ENCODE measurements around the gene CLMN. TPM values are rescaled to one million over a fixed set of nuclear protein-coding genes. Genes with fewer than 3 reads are reported as not detected.

The CLMN gene
- total and polyA plus RNA-seq, 2 donors (not counting 3 experiments of a cell fraction or from before 2014, with no cell fraction given) = 0.72 to 9.6 TPM

DNA sequence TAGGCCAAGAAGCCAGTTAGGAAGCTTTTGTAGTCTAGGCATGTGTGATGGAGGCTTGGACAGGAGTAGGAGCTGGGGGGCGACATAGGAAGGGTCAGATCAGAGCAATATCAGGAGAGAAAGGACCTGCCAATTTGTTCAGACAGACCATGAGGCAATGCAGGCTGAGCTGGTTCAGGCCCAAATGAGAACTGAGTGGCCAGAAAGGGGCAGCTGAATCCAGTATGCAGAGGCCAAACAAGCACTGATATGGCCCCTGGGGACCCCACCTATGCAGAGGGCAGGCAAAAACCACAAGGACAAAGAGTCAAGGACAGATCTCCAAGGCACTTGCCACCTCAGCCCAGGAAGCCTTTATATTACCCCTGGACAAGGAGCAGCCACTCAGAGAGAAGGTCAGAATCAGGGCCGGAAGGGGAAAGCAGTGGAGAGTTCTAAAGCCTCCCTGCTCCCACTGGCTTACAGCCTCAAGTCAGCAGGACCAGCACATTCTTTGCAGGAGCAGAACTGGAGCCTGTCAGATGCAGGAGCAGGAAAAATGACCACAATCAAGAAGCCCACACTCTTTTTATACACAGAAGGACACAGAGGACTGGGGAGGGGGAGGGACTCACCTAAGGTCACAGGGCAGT, 37.2 kb downstream of the CLMN start:
- Histone ChIP-seq H3K9me1 (replicated peaks; ENCODE audit: control insufficient read depth, extremely low read depth, insufficient read depth, low read length) (no peaks in the 10 kb centered on the region), H3K79me2 (ENCODE audit: control insufficient read depth, insufficient read depth, low read length) (no peaks in the 10 kb centered on the region), H3K4me1 (ENCODE audit: control insufficient read depth, extremely low read depth, insufficient read depth, low read length) (no peaks in the 10 kb centered on the region), H3K27me3 (ENCODE audit: control insufficient read depth in 2 of 2, insufficient read depth in 2 of 2, low read length in 2 of 2) (no peaks in the 10 kb centered on the region), H4K20me1 (replicated peaks; ENCODE audit: control insufficient read depth, extremely low read depth, insufficient read depth, low read length) (no peaks in the 10 kb centered on the region), H3K4me2 (ENCODE audit: insufficient read depth, low read length) (no peak overlapping the region), H3K27ac (ENCODE audit: insufficient read depth, low read depth, low read length) (no peak overlapping the region), H2AFZ (ENCODE audit: low read depth, low read length) (no peak overlapping the region), H3K36me3 (ENCODE audit: control insufficient read depth in 2 of 2, extremely low read depth in 1 of 2, insufficient read depth in 2 of 2, low read length in 2 of 2) (no peaks in the 10 kb centered on the region), H3K9me3 (replicated peaks; ENCODE audit: control insufficient read depth, insufficient read depth, low read length) (no peaks in the 10 kb centered on the region), H3K4me3 (replicated peaks in 1 of 3; ENCODE audit: insufficient read depth in 1 of 3, low read depth in 1 of 3, low read length in 3 of 3) (no peak overlapping the region), H3K9ac (replicated peaks; ENCODE audit: extremely low read depth, insufficient read depth, low read length) (no peak overlapping the region)
- POLR2A ChIA-PET = no interaction called here
- intact Hi-C loops (cut with micrococcal nuclease) (no loop called here), dilution Hi-C loops (cut with MboI; ENCODE audit: extremely low pct_ligation_motif_present, low sequenced_read_pairs) (no loop called here)
- no TSS peak for BruUV-seq (replicated peaks)
- CTCF ChIA-PET = interaction anchor here (1.8 kb wide), 1 partner anchor 9 kb away, joined by 5 read pairs; no protein-coding TSS in a partner anchor
- TF ChIP-seq JUN (IDR thresholded peaks at IDR 0.05; ENCODE audit: borderline replicate concordance, insufficient read depth, insufficient read length, low read depth) (no peak), POLR2A (IDR thresholded peaks at IDR 0.05; ENCODE audit: low read depth, low read length) (no peak), MYC (IDR thresholded peaks at IDR 0.05; ENCODE audit: low read depth, low read length) (no peak), POLR2AphosphoS5 (IDR thresholded peaks at IDR 0.05; ENCODE audit: insufficient read depth, low read depth, low read length) (no peak), EZH2 (IDR thresholded peaks at IDR 0.05; ENCODE audit: borderline replicate concordance, low read depth, low read length, severe bottlenecking) (no peak), FOS (IDR thresholded peaks at IDR 0.05; ENCODE audit: borderline replicate concordance, insufficient read depth, low read length) (no peak)
- TF ChIP-seq, protein P1, sequence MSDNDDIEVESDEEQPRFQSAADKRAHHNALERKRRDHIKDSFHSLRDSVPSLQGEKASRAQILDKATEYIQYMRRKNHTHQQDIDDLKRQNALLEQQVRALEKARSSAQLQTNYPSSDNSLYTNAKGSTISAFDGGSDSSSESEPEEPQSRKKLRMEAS (IDR thresholded peaks at IDR 0.05; ENCODE audit: insufficient read depth, insufficient read length) = no peak
- TF ChIP-seq, protein P2, sequence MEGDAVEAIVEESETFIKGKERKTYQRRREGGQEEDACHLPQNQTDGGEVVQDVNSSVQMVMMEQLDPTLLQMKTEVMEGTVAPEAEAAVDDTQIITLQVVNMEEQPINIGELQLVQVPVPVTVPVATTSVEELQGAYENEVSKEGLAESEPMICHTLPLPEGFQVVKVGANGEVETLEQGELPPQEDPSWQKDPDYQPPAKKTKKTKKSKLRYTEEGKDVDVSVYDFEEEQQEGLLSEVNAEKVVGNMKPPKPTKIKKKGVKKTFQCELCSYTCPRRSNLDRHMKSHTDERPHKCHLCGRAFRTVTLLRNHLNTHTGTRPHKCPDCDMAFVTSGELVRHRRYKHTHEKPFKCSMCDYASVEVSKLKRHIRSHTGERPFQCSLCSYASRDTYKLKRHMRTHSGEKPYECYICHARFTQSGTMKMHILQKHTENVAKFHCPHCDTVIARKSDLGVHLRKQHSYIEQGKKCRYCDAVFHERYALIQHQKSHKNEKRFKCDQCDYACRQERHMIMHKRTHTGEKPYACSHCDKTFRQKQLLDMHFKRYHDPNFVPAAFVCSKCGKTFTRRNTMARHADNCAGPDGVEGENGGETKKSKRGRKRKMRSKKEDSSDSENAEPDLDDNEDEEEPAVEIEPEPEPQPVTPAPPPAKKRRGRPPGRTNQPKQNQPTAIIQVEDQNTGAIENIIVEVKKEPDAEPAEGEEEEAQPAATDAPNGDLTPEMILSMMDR (IDR thresholded peaks at IDR 0.05; ENCODE audit: extremely low read depth in 1 of 2, insufficient read depth in 1 of 2, low read depth in 1 of 2, low read length in 2 of 2) = no peak
- no peak for FAIRE-seq
- DNase-seq (ENCODE audit: low read depth, low spot score) = no peak
